Stimulated activated CD4-positive, alpha-beta T cell treated with anti-CD3 and anti-CD28 coated beads, Interleukin-4, amount 100 ng/mL, for 48 hours (primary cell): ENCODE measurements around the gene CTNNB1.
"Not testable (repeated sequence)": the region's sequence is repeated elsewhere in the genome, so short reads cannot be mapped to it uniquely, and the experiment has no call there.

ENCODE experiments used
- DNase-seq, 2 donors: peaks; one replicate each; pipeline ENCODE4 v3.0.0-alpha.2; 2020; ENCODE audit warnings: low read depth in 2 of 2

CTNNB1 gene

DNA sequence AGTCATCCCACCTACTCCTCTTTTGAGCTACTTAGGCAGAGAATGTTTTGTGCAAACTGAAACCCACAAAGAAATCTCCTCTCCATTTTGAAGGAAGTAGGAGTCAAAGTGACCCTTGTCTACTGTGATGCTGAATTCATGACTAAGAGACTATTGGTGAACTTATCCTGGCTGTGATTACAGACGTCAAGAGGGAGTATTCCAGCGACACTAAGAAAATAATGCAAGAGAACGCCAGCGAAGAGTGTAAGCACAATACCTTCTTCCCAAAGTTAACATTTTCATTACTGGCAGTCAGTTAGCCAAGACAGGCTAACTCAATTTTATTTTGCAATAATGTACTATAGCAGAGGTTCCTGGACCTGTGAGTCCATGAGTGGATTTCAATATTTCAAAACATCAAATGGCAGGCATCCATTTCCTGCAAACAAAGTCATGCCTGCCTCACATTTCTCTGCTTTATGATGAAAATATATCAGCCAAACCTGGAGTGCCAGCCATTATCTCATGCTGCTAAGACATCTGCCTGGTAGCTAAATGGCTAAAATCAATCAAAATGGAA is 59.0 kb downstream of the CTNNB1 start:
- no peak for DNase-seq

DNA sequence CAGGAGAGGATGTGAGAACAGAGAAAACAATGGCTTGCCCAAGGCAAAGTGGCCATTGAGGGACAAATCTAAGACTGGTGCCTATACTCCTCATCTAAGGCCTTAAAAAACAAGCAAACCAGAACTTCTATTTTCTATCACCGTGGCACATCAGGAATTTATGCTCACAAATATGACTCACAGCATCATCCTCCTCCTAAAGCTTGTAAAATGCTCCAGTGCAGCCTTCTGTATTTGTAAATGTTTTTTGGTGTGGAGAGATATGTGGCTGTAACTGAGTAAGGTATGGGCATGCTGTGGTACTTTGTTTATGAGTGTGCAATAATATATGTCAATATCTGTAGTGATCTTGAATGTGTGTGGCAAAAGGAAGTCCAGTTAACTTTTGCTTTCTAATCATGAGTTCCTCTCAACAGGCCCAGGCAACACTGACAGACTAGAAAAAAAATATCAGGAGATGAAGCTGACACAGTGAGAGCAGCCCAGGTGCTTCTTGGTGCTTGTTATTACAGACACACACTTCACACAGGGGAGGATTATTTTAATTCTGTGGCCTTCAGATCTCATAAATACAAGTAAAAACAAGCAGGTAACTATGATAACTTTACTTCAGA is 60.3 kb downstream of the CTNNB1 start:
- DNase-seq, result no peak

DNA sequence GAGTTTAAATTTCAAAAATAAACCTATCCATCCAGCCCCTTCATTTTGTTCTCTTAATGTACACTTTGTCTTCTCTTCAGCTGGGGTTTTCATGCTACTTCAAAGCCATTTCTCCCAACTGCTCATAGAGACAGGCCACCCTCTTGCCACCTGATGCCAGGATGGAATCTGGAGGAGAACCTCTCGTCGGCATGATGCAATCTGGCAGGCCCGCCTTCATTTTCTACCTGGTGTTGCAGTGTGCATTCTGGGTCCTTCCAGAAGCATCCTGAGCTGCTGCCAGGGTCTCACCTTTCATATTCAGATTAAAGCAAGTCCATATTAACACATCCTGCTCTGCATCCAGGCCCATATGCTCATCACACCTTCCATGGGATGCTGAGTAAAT is 60.8 kb downstream of the CTNNB1 start:
- DNase-seq, result no peak

DNA sequence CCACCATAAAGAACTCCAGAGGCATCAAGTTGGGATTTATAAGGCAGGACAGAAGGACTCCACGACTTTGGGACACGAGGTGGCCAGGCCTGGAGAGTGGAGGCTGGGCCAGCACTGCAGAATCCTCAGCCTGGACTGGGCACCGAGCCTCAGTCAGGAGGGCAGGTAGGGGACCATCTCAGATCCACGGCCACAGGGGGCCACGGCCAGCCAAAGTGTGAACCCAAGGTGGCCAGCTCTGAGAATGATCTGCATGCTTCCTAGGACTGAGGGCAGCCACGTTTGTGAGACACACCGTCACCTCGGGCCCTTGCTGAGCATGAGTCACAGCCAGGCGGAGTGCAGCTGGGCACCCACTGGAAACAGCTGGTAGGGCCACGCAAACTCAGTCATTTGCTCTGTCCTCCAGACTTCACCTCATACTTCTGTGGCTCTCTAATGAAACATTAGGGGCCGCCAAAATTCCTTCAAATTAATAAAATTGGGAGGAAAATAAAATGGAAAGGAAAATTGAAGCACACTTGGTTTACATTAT is 65.8 kb downstream of the CTNNB1 start:
- no peak for DNase-seq

DNA sequence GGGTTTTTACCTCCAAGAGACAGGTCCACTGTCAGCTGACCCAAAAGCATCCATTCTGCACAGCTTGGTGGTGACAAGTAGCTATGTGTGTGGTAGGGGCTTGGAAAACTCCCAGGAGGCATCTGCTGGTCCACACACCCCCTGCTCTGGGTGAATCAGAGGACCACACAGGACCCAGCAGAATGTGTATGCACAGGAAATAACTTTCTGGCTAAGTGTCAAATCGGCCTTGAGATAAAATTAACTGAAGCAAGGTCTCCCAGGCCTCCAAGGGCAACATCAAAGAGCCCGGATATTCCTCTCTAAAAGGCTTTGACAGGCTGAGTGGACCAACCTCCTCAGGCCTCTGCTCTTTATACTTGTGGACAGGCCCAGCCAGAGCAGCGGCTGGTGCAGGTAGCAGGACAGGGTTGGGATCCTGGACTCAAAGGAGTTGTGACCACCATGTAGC is 66.5 kb downstream of the CTNNB1 start:
- DNase-seq, result no peak

DNA sequence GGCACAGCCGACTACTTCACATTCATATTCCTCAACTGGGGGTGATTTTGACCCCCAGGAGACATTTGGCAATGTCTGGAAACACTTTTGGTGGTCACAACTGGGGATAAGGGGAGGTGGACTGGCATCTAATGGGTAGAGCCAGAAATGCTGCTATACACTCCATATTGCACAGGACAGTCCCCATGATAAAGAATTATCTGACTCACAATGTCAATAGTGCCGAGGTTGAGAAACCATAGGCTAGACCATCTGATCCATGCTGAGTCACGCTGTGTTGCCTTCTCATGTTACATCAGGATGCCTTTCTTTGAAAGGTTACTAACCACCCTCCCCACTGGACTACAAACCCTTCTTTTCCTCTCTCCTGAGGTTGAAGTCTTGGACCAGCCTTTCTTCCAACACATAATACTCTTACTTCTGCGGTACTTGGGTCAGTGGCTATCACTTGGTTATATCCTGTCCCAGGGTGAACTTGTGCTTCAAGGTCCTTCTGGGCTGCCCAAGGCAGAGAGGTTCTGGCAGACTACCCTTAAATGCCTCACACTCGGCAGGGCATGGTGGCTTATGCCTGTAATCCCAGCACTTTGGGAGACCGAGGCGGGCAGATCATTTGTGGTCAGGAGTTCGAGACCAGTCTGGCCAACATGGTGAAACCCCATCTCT is 68.8 kb downstream of the CTNNB1 start:
- no peak for DNase-seq

DNA sequence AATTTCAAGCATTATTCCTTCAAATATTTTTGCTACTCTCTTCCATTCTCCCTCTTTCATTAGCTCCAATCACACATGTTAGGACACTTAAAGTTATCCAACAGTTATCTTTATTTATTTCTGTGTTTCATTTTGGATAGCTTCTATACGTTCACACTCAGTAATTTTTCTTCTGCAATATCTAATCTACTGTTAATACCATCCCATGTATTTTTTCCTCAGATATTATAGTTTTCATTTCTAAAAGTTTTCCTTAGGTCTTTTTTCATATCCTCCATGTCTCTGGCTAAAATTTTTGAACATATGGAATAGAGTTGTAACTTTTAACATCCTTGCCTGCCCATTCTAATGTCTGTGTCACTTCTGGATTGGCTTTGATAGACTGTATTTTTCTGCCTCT is 73.4 kb downstream of the CTNNB1 start:
- no peak for DNase-seq

DNA sequence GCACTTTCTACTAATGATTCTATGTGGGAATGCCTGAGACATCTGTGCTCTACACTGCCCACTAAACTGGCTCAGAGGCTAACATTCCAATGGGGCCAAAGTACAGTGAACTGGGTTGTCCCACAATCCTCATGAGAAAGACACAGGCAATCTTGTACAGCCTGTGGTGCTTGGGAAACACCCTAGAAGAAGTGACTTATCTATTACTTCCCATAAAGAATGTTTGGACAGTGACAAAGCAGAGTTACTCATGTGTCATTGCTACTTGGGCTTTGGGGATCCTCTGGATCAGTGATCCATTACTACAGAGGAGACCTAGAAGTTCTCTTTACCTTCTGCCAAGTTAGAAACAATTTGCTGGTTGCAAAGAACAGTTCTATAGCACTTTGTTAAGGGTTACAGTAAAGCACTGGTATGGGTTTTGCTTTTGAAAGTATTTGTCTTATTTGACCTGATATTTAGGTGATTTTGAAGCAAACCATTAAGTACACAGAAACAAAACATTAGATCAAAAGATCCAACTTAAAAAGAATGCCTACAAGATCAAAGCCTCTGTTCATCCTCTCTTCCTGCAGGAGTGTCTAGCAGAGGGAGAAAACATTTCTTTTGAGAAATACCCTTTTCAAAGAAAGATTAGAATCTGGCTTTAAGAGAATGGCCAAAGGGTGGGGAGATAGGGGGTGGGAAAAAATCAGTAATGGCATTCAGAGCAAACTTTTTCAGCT is 75.8 kb downstream of the CTNNB1 start:
- no peak for DNase-seq

DNA sequence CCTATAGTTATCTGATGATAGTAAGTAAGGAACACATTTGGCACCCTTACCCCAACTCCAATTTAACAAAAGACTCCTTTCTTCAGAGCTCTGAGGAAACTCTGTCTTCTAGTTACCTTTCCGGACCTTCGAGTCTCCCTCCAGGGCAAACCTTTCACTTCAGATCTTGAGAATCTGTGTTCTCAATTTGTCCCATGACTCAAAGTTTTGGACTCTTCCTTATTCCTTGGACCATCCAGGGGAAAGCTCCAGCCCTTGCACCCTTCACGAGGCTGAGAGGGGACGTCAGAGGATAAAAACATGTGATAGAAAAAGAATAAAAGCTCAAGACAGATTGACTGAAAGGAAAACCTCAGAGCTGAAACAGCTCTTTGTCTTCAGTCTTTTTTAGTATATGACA is 76.9 kb downstream of the CTNNB1 start:
- DNase-seq, result no peak

DNA sequence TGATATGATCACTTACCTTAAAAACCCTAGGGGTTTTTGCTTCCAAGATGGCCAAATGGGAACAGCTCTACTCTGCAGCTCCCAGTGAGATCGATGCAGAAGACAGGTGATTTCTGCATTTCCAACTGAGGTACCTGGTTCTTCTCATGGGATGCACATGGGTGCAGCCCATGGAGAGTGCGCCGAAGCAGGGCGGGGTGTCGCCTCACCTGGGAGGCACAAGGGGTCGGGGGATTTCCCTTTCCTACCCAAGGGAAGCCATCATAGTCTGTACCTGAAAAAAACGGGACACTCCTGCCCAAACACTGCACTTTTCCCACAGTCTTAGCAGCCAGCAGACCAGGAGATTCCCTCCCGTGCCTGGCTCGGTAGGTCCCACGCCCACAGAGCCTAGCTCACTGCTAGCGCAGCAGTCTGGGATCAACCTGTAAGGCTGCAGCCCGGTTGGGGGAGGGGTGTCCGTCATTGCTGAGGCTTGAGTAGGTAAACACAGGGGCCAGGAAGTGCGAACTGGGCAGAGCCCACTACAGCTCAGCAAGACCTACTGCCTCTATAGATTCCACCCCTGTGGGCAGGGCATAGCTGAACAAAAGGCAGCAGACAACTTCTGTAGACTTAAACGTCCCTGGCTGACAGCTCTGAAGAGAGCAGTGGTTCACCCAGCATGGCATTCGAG is 78.6 kb downstream of the CTNNB1 start:
- no peak for DNase-seq

DNA sequence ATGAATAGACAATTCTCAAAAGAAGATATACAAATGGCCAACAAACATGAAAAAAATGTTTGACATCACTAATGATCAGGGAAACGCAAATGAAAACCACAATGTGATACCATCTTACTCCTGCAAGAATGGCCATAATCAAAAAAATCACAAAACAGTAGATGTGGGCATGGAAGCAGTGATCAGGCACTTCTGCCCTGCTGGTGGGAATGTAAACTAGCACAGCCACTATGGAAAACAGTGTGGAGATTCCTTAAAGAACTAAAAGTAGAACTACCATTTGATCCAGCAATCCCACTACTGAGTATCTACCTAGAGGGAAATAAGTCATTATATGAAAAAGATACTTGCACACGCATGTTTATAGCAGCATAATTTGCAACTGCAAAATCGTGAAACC is 85.6 kb downstream of the CTNNB1 start:
- not testable (repeated sequence) for DNase-seq

DNA sequence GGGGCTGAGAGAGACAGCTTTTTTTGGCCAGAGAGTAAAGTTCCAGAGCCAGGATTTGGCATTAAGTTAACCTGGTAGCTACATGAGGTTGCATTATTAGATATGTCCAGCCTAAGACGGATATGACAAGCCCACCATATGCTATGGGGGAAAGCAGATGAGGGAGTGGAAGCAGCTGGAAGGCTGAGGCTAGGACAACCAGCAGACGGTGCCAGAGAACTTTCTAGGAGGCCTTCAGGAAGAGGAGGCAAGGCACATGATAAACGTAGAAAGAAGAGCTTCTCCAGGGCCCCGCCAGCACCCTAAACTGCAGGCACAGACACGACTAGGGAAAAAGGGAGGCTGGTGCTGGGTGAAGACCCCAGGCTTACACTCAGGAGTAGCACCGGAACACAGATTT is 87.0 kb downstream of the CTNNB1 start:
- no peak for DNase-seq

DNA sequence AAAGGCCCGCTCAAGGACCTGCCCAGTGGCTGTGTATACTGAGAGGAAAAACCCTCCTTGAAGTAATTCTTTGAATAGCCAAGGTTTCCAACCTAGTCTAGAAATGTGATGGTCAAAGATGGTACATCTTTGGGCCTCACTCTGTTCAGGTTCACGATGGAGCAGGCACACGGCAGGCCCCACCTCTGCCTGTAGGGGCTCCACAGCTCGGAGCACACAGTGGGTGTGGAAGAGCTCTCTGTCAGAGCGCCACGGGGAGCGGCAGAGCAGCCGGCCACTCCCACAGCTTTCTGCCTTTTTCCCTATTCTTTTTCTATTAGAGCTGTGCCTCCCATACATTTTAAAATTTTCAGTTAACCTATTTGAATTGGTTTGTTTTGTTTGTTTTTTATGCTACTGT is 89.5 kb downstream of the CTNNB1 start:
- no peak for DNase-seq
